SHP77 (cell line): ENCODE data around the gene RPS19BP1.

ENCODE experiments used
- DNase-seq, 2 experiments: peaks; one replicate each; lab custom pipeline; 2025; lab: John Stamatoyannopoulos, UW

The RPS19BP1 gene, protein sequence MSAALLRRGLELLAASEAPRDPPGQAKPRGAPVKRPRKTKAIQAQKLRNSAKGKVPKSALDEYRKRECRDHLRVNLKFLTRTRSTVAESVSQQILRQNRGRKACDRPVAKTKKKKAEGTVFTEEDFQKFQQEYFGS

DNA sequence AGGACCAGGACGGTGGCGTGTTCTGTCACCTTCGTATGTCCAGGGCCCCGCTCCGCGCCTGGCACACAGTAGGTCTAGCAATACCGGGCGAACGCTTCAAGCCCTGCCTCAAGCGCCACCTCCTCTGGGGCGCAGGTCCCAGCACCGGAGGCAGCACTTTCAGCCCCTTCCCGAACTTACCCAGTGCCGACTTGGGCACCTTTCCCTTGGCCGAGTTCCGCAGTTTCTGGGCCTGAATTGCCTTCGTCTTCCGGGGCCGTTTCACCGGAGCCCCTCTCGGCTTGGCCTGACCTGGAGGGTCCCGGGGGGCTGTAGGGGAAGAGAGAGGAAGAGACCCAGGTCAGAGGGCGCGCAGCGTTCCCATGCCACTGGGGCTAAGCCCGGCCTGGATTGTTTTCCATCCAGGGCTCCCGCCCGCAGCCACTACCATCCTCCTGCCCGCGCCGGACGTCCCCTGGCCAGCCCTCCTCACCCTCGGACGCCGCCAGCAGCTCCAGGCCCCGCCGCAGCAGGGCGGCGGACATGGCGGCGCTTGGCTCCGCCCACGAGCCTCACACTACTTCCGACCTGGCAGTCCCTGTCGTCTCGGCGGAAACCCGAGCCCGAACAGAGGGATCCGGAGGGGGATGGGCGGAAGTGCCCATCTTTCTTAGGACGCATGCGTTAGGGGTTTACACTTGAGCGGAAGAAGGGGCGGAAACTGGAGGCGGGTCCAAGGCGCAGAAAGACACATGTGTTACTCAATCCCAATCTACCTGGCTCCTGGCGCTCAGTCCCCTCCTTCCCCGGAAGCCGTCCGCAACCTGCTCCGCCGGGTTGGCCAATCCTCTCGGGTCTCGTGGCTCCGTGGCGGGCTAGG, at the start of gene RPS19BP1:
TSS of gene RPS19BP1 (minus strand) at position 534 of the 859 bp plus-strand sequence. CDS start at position 524, 10 bp downstream.
- peak; percentile 99 for DNase-seq

DNA sequence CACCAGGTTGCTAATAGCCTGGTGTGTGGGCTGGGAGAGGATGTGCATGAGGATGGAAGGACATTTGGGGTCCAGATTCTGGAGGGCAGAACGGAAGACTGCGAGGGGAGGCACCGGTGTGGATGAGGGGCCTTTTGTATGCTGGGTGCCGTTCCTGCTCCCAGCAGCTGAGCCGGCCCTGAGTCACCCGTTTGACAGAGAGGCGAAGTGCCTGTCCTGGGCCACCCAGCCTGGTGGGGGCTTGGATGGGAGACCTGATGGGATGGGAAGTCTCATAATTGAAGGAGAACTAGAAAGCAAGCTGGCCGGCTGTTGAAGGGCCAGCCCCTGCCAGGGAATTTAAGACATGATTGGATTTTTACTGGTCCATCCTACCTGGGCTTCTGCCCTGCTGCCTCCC, 48.8 kb upstream of the RPS19BP1 start:
- DNase-seq: no peak

DNA sequence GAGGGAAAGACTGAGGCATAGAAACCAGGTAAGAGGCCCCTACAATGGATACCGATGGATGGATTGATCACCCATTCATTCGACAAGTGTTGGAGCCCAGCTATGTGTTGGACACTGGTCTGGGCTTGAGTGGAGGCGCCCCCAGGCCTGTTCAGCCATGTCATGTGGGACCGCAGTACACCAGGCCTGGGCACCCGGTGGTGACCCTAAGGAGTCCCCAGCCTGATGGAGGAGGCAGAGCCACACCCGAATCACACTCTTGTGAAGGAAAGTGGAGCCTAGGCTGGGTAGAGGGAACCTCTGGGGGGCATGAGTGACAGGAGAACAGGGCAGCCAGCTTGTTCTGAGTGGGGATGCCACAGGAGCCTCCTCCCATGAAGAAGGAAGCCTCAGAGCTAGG, 48.2 kb upstream of the RPS19BP1 start:
- no peak for DNase-seq

DNA sequence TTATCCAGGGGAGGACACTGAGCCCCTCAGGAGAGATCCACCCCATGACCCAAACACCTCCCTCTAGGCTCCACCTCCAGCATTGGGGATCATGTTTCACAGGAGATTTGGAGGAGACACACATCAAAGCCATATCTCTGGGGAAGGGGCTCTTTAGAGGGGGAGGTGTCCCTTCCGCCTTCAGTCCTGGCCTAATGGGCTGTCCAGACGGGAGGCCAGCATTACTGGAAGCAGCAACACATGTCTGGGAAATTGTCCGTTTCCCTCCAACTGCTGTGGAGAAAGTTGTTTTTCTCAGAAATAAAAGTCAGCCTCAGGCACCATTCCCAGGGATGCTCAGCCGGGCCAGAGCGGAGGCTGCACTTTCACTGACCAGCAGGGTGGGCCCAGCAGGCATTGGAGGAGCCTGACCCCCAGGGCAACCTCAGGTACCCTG, 47.5 kb upstream of the RPS19BP1 start:
- DNase-seq: no peak

DNA sequence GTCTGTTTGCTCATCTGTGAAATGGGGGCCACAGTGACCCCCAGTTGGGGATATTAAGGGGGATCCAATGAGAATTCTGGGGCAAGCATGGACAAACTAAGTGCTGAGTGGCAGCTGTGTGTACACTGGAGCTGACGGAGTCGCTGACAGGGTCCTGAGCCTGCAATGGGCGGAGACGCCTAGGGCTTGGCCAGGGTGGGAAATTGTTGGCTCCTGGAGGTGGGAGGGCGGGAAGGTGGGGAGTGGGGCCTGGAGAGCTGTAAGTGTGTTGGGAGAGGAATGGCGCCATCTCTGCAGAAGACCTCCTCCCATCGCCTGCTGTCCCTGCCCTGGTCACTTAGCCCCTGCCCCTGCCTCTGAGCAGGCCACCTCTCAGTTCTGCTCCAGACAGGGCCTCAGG, 45.4 kb upstream of the RPS19BP1 start:
- DNase-seq: no peak

DNA sequence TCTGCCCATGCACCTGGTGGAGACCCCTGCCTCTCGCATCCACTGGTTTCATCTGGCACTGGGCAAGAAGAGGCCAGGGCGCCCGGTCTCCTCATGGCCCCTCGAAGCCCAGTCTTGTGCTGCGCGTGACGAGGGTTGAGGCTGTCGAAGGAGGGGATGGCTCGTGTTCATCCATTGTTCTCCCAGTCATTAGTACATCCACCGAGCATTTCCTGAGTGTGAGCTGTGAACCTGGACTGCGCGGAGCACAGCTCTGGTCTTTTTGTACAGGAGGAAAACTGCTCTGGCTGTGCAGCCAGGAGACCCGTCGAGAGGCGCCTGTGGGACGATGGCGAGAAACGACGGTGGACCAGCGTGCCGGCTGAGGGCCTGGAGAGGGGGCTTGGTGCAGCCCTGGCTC, 44.8 kb upstream of the RPS19BP1 start:
- DNase-seq: no peak

DNA sequence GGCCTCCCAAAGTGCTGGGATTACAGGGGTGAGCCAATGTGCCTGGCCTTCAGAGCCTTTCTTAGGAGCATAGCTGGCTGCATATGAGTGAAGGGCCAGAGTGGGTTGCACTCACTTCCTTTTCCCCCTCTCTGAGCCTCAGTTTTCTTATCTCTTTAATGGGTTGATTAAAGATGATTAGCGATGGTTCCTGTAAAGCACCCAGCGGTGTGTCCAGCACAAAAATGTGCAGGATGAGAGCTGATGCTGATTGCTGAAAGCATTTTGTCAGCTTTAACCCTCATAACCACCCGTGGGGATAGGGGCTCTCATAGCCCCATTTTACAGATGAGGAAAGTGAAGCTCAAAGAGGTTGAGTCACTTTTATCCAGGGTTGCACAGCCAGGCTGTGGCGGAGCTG, 43.5 kb upstream of the RPS19BP1 start:
- no peak for DNase-seq

DNA sequence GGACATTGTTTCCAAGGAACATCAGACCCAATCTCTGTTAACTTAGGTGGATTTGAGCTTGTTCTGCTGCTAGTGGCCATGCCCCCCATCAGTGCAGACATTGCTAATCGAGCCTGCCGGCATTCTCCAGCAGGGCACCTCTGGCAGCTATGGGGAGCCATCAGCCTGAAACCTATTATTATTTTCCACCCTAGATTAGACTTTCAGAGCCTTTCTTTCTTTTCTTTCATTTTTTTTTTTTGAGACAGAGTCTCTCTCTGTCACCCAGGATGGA, 42.9 kb upstream of the RPS19BP1 start:
- no peak for DNase-seq

DNA sequence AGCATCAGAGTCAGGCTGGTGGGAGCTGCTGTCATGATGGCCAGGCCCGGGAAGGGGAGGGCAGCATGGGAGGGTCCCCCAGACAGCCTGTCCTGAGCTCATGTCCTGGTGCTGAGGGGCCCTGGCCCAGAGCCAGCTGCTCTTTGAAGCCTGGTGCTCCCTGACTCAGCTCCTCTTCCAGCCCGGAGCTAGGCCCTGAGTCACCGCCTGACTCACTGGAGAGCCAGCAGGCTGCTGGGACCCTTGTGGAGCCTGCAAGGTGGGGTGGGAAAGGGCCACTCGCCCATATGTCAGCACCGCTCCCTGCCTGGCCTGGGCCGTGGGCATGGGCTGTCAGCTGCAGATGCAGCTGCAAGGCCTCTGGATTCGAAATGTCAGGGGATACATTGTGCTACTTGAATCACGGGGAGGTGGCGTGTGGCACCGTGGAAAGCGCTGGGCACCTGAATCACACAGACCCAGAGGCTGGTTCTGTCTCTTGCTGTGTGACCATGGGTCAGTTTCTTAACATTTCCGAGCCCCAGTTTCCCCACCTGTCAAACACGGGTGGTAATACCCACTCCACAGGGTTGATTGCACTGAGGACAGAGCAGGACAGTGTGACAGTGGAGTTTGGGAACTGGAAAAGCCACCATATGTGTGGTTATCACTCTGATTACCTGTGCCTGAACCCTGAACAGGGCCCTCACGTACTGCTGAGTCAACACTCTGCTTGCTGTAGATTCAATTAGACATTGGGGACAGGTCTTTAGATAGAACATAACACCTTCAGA, 42.4 kb upstream of the RPS19BP1 start:
- peak in 1 of 2 experiments; percentile 19 for DNase-seq

DNA sequence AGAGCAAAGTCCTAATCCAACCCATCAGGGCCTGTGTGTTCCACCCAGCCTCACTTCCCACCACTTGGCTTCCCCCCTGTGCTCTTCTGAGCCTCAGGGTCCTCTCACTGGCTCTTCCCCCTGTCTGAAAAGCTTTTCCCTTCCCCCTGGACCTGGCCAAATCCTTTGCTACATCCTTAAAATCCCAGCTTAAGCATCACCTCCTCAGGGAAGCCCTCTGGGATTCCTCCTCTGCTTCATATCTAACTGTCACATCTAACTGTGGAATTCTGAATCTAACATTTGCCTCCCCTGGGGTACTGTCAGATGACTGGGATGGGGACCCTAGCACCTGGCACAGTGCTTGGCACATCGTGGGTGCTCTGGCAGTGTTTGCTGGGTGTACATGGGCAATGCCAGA, 39.0 kb upstream of the RPS19BP1 start:
- DNase-seq: no peak

DNA sequence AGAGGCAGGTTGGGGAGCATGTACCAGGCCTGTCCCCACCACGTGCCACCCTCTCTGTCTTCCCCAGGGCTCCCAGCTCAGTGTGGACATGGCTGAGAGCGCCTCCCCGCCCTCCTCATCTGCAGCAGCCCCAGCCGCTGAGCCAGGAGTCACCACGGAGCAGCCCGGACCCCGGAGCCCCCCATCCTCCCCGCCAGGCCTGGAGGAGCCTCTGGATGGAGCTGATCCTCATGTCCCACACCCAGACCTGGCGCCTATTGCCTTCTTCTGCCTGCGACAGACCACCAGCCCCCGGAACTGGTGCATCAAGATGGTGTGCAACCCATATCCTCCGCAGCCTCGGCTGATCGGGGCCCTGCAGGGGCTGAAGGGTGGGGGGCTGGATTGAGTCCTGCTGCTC, 38.1 kb upstream of the RPS19BP1 start, which contains the start of gene CACNA1I:
TSS of gene CACNA1I (plus strand) at position 89 of the 400 bp plus-strand sequence. CDS start at position 89, 0 bp downstream.
- no peak for DNase-seq

DNA sequence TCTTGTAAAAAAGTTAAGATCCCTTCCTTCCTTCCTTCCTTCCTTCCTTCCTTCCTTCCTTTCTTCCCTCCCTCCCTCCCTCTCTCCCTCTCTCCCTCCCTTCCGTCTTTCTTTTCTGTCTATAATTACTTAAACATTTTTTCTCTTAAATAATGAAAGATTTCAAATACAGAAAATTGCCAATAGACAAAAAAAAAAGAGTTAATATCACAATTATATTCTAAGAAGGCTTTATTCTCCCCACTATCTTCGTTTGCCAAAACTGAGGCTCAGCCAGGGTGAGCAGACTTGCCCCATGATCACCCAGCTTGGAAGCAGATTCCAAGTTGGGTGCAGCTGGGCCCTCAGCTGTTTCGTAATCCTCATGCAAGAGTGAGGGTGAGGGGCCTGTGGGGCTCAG, 37.7 kb upstream of the RPS19BP1 start:
- DNase-seq: no peak

DNA sequence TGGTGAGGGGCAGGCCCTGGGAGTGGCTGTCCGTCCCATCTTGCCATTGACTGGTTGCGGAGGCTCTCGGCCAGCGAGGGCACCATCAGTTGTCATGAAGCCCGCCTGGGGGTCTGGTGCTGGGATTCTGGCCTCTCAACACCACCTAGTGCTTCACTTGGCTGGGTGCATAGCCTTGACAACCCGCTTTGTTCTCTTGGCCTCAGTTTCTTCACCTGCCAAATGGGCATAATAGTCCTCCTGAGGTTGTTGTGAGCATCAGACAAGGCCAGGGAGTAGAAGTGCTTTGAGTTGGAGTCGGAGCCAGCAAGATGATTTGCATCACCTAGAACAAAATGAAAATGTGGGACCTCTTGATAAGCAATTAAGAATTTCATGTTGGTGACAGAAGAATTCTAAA, 36.5 kb upstream of the RPS19BP1 start:
- no peak for DNase-seq

DNA sequence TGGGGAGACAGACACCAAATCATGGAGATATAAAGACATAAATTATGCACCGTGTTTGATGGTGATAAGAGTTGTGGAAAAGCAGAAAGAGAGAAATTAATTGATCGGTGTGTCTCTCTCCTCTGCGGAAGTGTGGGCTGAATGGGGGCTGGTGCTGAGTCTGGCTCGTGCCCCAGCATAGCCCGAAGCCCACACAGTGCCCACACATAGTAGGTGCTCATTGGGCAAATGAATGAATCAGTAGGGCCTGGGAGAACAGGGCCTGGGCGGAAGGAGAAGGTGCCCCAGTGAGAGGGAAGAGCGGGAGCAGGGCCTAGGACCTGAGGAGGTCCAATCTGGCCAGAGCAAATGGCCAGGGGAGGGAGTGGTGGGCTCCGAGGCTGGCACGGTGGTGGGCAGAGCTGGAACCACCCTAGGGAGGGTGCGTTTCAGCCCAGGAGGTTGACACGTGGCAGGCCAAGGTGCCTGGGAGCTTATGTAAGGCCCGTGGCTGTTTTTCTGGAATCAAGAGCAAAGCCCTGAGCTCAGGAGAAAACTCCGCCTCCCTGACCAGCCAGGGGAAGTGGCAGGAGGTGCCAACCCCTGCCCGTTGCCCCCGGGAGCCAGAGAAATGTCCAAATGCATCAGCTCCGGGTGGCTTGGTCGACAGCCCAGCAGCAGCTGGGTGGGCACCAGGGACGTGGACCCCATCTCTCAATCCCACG, 35.9 kb upstream of the RPS19BP1 start:
- no peak for DNase-seq

DNA sequence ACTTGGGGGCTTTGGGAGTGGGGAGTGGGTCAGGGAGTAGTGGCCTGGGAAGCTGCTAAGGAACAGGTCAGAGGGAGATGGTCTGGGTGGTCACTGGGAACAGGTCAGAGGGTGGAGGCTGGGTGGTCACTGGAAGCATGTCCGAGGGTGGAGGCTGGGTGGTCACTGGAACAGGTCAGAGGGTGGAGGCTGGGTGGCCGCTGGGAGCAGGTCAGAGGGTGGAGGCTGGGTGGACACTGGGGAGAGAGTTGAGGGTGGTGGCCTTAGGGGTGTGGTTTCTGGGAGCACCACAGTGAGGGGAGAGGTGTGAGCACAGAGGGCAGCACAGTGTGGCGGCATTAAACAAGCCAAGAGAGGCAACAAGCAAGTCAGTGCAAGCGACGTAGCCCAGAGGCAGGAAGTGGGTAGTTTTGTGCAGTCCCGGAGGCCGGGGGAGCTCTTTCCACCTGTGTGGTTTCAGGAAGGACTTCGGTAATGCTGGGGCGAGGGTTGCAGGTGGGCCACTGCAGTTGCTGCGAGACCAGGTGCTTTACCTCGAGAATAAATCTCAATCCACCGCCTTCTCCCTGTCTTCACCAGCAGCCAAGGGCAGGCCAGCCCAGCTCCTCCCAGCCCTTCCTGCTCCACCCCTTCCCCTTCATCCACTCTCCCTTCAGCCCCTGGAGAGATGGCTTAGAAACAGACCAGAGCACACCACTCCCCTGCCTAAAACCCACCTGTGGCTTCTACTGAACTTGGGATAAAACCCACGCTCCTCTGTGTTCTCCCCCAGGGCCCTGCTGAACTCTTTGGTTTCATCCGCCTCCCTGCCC, 34.8 kb upstream of the RPS19BP1 start:
- DNase-seq: no peak

DNA sequence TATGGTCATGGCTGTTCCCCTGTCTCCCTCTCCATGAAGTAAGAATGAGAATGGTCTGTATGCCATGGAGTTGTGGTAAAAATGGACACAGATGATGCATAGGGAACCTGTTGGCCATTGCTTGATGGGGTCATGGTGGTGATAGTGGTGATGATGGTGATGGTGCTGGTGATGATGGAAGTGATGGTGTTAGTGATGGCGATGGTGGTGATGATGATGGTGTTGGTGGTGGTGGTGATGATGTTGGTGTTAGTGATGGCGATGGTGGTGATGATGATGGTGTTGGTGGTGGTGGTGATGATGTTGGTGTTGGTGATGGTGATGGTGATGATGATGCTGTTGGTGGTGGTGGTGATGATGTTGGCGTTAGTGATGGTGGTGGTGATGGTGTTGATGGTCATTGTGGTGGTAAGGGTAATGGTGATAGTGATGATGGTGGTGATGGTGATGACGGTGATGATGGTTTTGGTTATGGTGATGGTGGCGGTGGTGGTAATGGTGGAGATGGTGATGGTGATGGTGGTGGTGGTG, 32.9 kb upstream of the RPS19BP1 start:
- no peak for DNase-seq

DNA sequence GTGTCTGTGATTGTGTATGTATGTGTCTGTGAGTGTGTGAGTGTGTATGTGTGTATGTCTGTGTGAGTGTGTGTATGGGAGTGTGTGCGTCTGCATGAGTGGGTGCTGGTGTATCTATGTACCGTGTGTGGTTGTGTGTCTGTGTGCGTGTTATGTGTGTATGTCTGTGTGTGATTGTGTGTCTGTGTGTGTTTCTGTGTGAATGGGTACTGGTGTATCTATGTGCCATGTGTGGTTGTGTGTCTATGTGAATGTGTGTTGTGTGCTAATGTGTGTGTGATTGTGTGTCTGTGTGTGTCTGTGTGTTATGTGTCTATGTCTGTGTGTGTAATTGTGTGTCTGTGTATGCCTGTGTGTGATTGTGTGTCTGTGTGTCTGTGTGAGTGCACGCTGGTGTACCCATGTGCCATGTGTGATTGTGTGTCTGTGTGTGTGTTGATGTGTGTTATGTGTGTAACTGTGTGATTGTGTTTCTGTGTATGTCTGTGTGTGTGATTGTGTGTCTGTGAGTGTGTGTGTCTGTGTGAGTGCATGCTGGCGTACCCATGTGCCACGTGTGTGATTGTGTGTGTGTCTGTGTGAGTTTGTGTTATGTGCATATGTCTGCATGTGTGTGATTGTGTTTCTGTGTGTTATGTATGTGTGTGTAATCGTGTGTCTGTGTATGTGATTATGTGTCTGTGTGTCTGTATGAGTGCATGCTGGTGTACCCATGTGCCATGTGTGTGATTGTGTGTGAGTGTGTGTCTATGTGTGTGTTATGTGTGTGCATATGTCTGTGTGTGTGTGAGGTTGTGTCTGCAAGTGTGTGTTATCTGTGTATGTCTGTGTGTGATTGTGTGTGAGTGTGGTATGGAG, 31.3 kb upstream of the RPS19BP1 start:
- no peak for DNase-seq

DNA sequence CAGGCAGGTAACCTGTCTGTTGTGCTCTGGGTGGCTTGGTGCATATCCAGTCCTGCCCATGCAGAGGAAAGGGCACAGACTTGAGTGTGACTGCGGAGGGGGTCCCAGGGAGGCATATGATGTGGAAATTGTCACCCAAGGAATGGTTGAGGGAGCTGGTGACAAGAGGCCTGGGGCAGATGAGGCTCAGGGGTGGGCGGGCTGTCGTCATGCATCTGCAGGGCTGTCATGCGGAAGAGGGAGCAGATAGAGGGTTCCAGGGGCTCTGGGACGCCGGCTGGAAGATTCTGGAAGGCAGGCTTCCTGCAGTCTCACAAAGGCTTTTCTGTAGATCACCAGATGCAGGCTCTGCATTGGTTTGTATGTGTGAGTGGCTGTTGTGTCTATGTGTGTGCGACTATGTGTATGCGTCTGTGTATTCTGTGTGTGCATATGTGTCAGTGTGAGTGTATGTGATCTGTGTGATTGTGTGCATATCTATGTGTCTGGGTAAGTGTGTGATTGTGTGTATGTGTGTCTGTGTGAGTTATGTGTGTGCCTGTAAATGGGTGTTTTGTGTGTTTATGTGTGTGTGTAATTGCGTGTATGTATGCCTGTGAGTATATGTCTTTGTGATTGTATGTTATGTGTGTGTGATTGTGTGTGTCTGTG, 30.4 kb upstream of the RPS19BP1 start:
- no peak for DNase-seq

DNA sequence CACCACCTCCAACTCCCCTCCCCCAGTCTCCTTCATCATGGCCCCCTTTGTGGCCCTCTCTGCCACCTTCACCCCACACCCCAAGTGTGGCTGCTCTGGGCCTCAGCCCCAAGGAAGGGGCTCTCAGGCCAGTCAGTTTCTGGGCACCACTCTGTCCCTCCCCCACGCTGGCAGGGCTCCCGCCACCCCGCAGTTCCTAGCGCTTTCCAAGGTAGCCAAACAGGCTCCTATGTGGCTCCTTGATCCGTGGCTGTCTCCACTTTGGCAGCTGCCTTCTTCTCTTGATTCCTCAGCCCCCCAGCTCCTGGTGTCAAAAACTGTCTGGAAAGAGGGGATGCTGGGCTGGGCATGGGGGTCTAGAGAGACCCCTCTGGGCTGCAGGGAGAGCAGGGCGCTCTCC, 27.6 kb upstream of the RPS19BP1 start:
- no peak for DNase-seq
